Large intestine (tissue), 12 donors: ENCODE data around the gene C17orf50. TPM values are rescaled to one million over a fixed set of nuclear protein-coding genes. Genes with fewer than 3 reads are reported as not detected.

Experiments used
- DNase-seq, 2 donors: peaks; one replicate each; pipeline versions ENCODE4 v3.0.0 to v3.0.0-alpha.2; 2013
- H3K27ac ChIP-seq: one replicate; pipeline ENCODE4 v1.5.1; 2013; ENCODE audit warnings: low read length
- H3K27me3 ChIP-seq: 2 replicates; pipeline ENCODE4 v1.6.1; 2013; ENCODE audit warnings: low read length; ENCODE audit not compliant: control insufficient read depth, insufficient read depth
- H3K36me3 ChIP-seq: 2 replicates; pipeline ENCODE4 v1.6.1; 2013; ENCODE audit warnings: low read length; ENCODE audit not compliant: control insufficient read depth, insufficient read depth
- H3K4me1 ChIP-seq: one replicate; pipeline ENCODE4 v1.6.1; 2013; ENCODE audit warnings: low read length; ENCODE audit not compliant: control insufficient read depth, insufficient read depth
- H3K4me3 ChIP-seq: one replicate; pipeline ENCODE4 v1.5.1; 2013; ENCODE audit warnings: low read length
- H3K9me3 ChIP-seq: one replicate; pipeline ENCODE4 v1.6.1; 2013; ENCODE audit warnings: mild to moderate bottlenecking, low read depth, low read length, moderate library complexity; ENCODE audit not compliant: control insufficient read depth
- WGBS: methylation state at CpG from one replicate; pipeline ENCODE4 v1.1.5; 2013; ENCODE audit warnings: low lambda C conversion rate; ENCODE audit not compliant: insufficient coverage; 5-methylcytosine and 5-hydroxymethylcytosine counted together
- long read RNA-seq, 11 donors: transcript quantifications; one replicate each; lab custom pipeline, GENCODE V29; 2026
- polyA plus RNA-seq: library from polyadenylated mRNA; unstranded; fragments of 120-200 nt; gene quantifications from one replicate; pipeline ENCODE4 v1.2.1, GENCODE V29; 2013

The C17orf50 gene
- 0.04 TPM for polyA plus RNA-seq
- long read RNA-seq, donor 1 = 0 reads
- long read RNA-seq, donor 2 = 0 reads
- long read RNA-seq, donor 3 = 0 reads
- long read RNA-seq, donor 4 = 0 reads
- long read RNA-seq, donor 5 = 0 reads
- long read RNA-seq, donor 6 = 0 reads
- long read RNA-seq, donor 7 = 0 reads
- long read RNA-seq, donor 8 = 0 reads
- long read RNA-seq, donor 9 = 0 reads
- long read RNA-seq, donor 10 = 0 reads
- long read RNA-seq, donor 11 = 0 reads

DNA sequence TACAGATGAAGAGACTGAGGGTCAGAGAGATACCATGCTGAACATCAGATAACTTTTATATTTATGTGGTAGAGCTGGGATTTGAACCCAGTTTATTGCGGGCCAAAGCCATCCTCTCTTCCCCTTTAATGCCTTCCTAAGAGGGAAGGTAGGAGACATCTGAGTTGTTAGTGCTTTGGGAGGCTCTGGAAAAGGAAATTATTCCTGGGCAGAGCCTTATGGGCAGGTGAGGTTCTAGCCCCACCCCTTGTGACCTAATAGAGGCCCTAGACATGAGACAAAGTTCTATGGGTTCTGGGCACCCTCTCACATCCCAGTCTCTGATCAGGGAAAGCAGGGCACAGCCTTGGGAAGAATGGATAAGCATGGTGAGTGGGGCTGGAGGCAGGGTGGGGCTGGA is at the start of gene C17orf50:
Gene C17orf50 (plus strand): TSS at position 301 of the 400 bp plus-strand sequence. CDS start 55 bp downstream, at position 356.
- peaks cover 10% of the 10 kb centered on the region for H3K4me1 ChIP-seq
- H3K27me3 ChIP-seq = no peaks in the 10 kb centered on the region
- no peaks in the 10 kb centered on the region for H3K36me3 ChIP-seq
- no peaks in the 10 kb centered on the region for H3K9me3 ChIP-seq
- DNase-seq = no peak
- no peak within 1 kb of the TSS for H3K27ac ChIP-seq
- WGBS = no CpG with 5 or more reads among the region's 1 CpG
- no peak within 1 kb of the TSS for H3K4me3 ChIP-seq

GRCh38 chr17:35710950-35711349 is 49.7 kb upstream of the C17orf50 start:
- Histone ChIP-seq H3K9me3 (no peaks in the 10 kb centered on the region), H3K27me3 (no peaks in the 10 kb centered on the region), H3K36me3 (peaks cover 38% of the 10 kb centered on the region), H3K4me3 (no peak overlapping the region), H3K4me1 (peaks cover 2% of the 10 kb centered on the region), H3K27ac (no peak overlapping the region)
- DNase-seq = no peak
- WGBS = no CpG with 5 or more reads among the region's 2 CpGs

- Histone ChIP-seq H3K4me3 (no peak overlapping the region), H3K36me3 (peaks cover 47% of the 10 kb centered on the region), H3K27me3 (no peaks in the 10 kb centered on the region), H3K4me1 (peaks cover 2% of the 10 kb centered on the region), H3K9me3 (no peaks in the 10 kb centered on the region), H3K27ac (no peak overlapping the region)
- DNase-seq = peak in 1 of 2 donors; percentile 60
- WGBS = no CpG with 5 or more reads among the region's 7 CpGs
Observed at GRCh38 chr17:35713069-35713728, 47.5 kb upstream of the C17orf50 start.

DNA sequence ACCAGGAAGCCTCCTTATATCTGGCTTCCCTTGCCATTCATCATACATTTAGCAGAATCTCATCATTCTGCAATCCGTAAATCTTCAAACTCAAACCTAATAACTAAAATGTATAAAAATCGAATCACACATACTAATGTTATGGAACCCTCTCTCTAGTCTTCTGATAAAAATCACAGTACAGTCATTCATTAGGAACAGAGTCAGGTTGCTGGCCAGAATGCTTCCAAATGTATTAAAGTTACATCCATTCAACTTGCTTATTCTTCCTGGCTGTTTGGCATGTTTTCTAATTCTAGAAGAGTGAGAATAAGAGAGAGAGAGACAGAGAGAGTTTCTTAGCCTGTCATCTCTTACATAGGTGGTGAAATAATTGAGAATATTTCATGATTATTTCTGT is 45.7 kb upstream of the C17orf50 start:
- DNase-seq = no peak
- peaks cover 43% of the 10 kb centered on the region for H3K36me3 ChIP-seq
- peaks cover 2% of the 10 kb centered on the region for H3K4me1 ChIP-seq
- H3K27ac ChIP-seq = no peak overlapping the region
- no peaks in the 10 kb centered on the region for H3K9me3 ChIP-seq
- H3K4me3 ChIP-seq = no peak overlapping the region
- WGBS = 60% methylated on average over 1 of the region's 2 CpGs
- no peaks in the 10 kb centered on the region for H3K27me3 ChIP-seq

GRCh38 chr17:35715416-35715815 is 45.3 kb upstream of the C17orf50 start:
- H3K4me3 ChIP-seq = no peak overlapping the region
- no peak overlapping the region for H3K27ac ChIP-seq
- H3K36me3 ChIP-seq = peaks cover 43% of the 10 kb centered on the region
- peaks cover 2% of the 10 kb centered on the region for H3K4me1 ChIP-seq
- no peak for DNase-seq
- H3K9me3 ChIP-seq = no peaks in the 10 kb centered on the region
- no peaks in the 10 kb centered on the region for H3K27me3 ChIP-seq

DNA sequence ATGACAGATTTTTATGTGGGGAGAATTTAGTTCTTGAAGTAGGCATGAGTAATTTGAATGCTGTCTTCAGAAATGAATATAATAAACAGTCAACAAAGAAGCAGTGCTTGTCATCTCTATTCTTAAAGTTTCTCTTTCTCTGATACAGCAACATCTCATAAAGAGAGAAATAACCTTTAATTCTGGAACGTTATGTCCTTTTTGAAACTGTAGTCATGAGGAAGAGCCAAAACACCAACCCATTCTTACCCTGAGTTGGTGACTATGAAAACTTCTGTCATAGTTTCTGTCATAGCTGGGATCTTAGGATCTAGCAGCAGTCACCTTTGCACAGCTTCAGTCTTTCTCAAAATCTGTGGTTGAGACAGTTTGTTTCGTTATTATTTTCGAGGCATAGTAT is 44.5 kb upstream of the C17orf50 start:
- no peak for DNase-seq
- H3K27ac ChIP-seq = no peak overlapping the region
- no peaks in the 10 kb centered on the region for H3K9me3 ChIP-seq
- H3K36me3 ChIP-seq = peaks cover 40% of the 10 kb centered on the region
- no peaks in the 10 kb centered on the region for H3K27me3 ChIP-seq
- H3K4me3 ChIP-seq = no peak overlapping the region
- peaks cover 2% of the 10 kb centered on the region for H3K4me1 ChIP-seq
- 100% methylated on average over 2 of the region's 3 CpGs for WGBS

GRCh38 chr17:35716897-35717465 is 43.7 kb upstream of the C17orf50 start:
- Histone ChIP-seq H3K4me1 (peaks cover 2% of the 10 kb centered on the region), H3K27ac (no peak overlapping the region), H3K27me3 (no peaks in the 10 kb centered on the region), H3K36me3 (peaks cover 43% of the 10 kb centered on the region), H3K4me3 (no peak overlapping the region), H3K9me3 (no peaks in the 10 kb centered on the region)
- DNase-seq = no peak
- no CpG with 5 or more reads among the region's 4 CpGs for WGBS

GRCh38 chr17:35717475-35717874 is 43.2 kb upstream of the C17orf50 start:
- Histone ChIP-seq H3K27me3 (no peaks in the 10 kb centered on the region), H3K9me3 (no peaks in the 10 kb centered on the region), H3K27ac (no peak overlapping the region), H3K4me1 (peaks cover 2% of the 10 kb centered on the region), H3K4me3 (no peak overlapping the region), H3K36me3 (peaks cover 45% of the 10 kb centered on the region)
- no peak for DNase-seq
- no CpG with 5 or more reads among the region's 2 CpGs for WGBS

GRCh38 chr17:35723735-35724134 is 37.0 kb upstream of the C17orf50 start:
- H3K36me3 ChIP-seq = peaks cover 44% of the 10 kb centered on the region
- peaks cover 27% of the 10 kb centered on the region for H3K4me1 ChIP-seq
- no peak overlapping the region for H3K27ac ChIP-seq
- no CpG with 5 or more reads among the region's 2 CpGs for WGBS
- DNase-seq = no peak
- no peaks in the 10 kb centered on the region for H3K27me3 ChIP-seq
- H3K9me3 ChIP-seq = no peaks in the 10 kb centered on the region
- no peak overlapping the region for H3K4me3 ChIP-seq

- Histone ChIP-seq H3K27me3 (no peaks in the 10 kb centered on the region), H3K9me3 (no peaks in the 10 kb centered on the region), H3K4me1 (peaks cover 27% of the 10 kb centered on the region), H3K4me3 (no peak overlapping the region), H3K27ac (no peak overlapping the region), H3K36me3 (peaks cover 39% of the 10 kb centered on the region)
- no peak for DNase-seq
- WGBS = no CpG with 5 or more reads among the region's 4 CpGs
Observed at GRCh38 chr17:35725058-35725457, 35.6 kb upstream of the C17orf50 start.

DNA sequence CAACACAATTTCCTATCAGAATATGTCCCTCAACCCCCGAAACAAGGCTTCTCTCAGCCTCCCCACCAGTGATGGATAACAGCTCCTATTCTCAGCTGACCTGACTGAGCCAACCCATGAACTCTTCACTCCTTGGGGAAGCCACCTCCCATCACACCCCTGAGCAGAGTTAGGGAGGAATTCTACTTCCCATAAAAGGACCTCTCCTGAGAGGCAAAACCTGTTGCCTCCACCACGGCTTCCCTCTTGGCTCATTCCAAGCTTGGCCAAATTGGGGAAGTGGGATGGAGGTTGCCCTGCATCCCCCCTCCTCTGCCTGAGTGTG is 34.9 kb upstream of the C17orf50 start:
- Histone ChIP-seq H3K27ac (no peak overlapping the region), H3K9me3 (no peaks in the 10 kb centered on the region), H3K4me1 (peaks cover 27% of the 10 kb centered on the region), H3K36me3 (peaks cover 36% of the 10 kb centered on the region), H3K27me3 (no peaks in the 10 kb centered on the region), H3K4me3 (no peak overlapping the region)
- DNase-seq = no peak
- WGBS = no CpG with 5 or more reads among the region's 2 CpGs
